Fibroblast of peridontal ligament (primary cell): ENCODE data around the gene VTCN1.
"Not testable (repeated sequence)": the region's sequence is repeated elsewhere in the genome, so short reads cannot be mapped to it uniquely, and the experiment has no call there.

Experiments
- DNase-seq: peaks from one replicate; pipeline ENCODE4 v3.0.0-alpha.2; 2010; ENCODE audit errors: extremely low read depth

Gene VTCN1

DNA sequence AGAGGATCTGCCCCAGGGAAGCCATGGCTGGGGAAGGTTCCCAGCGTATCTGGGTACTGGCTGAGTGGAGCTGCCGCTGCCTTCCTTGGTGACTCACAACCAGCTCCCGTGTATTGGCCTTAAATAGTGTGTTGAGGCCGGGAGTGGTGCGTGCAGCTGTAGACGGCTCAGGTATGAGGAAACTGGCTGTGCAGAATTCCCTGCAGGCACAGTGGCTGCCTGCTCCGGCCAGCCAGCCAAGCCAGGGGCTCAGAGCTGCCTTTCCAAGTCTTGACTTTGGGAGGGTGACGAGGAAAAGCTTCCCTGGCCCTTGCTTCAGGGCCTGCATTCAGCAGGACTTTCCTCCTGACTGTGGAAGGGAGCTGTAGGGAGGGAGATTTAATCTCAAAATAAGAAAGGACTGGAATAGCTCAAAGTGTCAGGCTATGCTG, at the start of gene VTCN1:
VTCN1 (minus strand) TSS at position 97 of the 431 bp plus-strand sequence; CDS start at position 25, 72 bp downstream.
- DNase-seq = no peak

- no peak for DNase-seq
Observed at GRCh38 chr1:117258791-117259190, 48.1 kb upstream of the VTCN1 start.

DNA sequence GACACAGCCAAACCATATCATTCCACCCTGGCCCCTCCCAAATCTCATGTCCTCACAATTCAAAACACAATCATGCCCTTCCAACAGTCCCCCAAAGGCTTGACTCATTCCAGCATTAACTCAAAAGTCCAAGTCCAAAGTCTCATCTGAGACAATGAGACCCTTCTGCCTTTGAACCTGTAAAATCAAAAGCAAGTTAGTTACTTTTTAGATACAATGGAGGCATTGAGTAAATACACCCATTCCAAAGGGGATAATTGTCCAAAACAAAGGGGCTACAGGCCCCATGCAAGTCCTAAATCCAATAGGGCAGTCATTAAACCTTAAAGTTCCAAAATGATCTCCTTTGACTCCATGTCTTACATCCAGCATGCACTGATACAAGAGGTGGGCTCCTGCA, 47.3 kb upstream of the VTCN1 start:
- not testable (repeated sequence) for DNase-seq

DNA sequence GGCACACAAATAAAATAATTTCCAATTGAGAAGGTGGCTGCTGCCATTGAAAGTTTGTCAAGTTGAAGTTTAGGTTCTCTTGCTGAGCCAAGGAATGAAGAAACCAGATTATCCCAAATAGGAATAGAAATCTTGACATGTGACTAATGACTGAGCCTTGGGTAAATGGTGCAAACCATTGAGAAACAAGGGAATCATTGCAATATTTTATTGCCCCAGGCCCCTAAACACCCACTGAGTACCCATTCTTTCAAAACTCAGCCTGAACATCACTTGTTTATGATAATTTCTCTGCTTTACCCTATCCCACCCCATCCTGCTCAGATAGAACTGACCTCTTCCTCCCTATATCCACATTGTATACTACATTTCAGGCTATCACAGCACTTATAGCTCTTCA, 46.6 kb upstream of the VTCN1 start:
- no peak for DNase-seq

GRCh38 chr1:117250061-117250606, 39.4 kb upstream of the VTCN1 start:
- DNase-seq = peak; percentile 4

GRCh38 chr1:117244971-117245370, 34.2 kb upstream of the VTCN1 start:
- DNase-seq = no peak

GRCh38 chr1:117244306-117244705, 33.6 kb upstream of the VTCN1 start:
- no peak for DNase-seq

GRCh38 chr1:117241512-117241911, 30.8 kb upstream of the VTCN1 start:
- no peak for DNase-seq

- DNase-seq = no peak
Observed at GRCh38 chr1:117240547-117240946, 29.8 kb upstream of the VTCN1 start.

DNA sequence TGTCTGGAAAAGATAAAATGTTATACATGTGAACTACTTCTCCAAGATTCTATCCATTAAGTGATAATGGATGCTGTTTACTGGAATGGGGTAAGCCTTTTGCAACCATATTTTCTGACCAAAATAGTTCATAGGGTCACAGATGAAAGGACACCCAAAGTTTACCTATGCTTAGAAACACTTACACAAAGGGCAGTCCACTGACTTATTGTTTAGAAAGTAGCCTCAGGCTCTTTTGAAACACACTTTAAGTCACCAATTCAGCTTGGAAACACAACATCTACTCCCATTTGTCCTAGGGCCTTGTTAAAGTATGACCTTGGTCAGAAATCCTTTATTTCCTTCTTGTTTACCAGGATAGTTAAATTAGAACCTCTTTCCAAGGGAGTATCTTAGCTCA, 28.7 kb upstream of the VTCN1 start:
- no peak for DNase-seq

DNA sequence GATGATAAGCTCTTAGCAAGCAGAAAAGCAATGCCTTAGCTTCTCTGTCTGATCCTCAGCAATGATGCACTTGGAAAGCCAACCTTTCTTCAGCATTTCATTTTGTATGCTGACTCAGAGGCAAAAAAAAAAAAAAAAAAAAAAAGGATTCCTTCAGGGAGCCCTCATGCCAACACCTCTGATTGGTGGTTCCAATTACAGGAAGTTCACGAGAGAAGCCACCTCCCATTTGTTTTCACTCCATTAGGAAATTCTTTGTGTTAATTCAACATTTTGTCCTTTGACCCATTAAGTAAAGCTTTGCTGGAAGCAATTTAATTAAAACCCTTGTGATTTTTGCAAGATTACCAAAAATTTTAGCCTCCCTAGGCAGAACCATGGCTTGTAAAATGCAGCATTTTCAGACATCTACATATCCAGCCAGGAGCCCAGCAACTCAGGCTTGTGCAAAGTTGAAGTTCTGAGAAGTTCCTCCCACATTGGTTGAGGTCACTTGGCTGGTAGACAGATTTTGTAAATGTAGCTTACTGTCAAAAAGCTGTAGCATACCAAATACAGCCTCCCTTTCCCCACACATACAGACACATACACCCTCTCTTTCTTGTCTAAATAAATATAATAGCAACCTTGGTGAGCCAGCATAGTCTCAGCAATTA, 27.1 kb upstream of the VTCN1 start:
- peak; percentile 8 for DNase-seq

GRCh38 chr1:117235863-117236465, 25.2 kb upstream of the VTCN1 start:
- DNase-seq = no peak

GRCh38 chr1:117232531-117232930, 21.8 kb upstream of the VTCN1 start:
- DNase-seq = no peak

DNA sequence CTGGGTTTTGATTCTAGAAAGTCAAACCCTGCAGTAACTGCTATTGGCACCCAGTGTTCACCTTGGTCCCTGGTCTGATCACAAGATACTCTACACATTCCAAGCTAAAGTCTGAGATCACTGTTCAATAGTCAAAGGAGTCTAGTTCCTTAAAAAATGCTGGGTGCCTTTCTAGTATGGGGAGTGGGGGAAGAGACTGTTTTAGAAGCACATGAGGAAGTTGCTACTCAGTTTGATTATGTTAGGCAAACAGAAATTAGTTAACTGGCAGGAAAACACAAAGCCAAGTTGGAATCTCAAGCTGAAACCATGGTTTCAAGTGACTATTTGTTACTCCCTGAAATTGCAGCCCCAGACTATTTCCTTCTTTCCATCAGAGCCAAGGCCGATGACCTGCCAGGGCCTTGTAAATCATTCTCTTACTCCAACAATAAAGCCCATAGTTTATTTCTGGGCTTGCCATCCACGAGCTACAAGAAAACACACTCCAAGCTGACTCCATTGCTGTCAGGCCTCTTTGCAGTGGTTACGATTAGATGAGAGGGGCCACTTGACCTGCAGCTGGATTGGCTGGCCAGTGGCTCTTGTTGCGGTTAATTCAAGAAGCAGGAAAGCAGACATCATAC, 21.1 kb upstream of the VTCN1 start:
- DNase-seq = no peak

- no peak for DNase-seq
Observed at GRCh38 chr1:117231312-117231711, 20.6 kb upstream of the VTCN1 start.

DNA sequence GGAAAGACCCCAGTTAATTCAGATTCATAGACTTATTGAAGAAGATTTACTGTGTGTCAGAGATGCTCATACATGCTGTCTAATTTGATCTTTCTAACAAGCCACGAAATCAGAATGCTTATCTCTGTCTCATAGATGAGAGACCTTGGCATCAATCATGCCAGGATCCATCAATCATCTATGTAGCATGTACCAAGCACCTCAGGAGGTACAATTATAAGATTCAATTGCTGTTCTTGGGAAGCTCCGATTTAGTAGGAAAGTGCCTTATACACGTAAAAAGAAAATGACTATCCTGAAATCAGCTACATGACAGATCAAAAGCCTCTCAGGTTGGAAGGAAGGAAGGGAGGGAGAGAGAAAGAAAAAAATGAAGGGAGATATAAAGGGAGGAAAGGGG, 18.5 kb upstream of the VTCN1 start:
- no peak for DNase-seq

- DNase-seq = no peak
Observed at GRCh38 chr1:117225931-117226330, 15.2 kb upstream of the VTCN1 start.

GRCh38 chr1:117216718-117217117, 6.0 kb upstream of the VTCN1 start:
- no peak for DNase-seq

DNA sequence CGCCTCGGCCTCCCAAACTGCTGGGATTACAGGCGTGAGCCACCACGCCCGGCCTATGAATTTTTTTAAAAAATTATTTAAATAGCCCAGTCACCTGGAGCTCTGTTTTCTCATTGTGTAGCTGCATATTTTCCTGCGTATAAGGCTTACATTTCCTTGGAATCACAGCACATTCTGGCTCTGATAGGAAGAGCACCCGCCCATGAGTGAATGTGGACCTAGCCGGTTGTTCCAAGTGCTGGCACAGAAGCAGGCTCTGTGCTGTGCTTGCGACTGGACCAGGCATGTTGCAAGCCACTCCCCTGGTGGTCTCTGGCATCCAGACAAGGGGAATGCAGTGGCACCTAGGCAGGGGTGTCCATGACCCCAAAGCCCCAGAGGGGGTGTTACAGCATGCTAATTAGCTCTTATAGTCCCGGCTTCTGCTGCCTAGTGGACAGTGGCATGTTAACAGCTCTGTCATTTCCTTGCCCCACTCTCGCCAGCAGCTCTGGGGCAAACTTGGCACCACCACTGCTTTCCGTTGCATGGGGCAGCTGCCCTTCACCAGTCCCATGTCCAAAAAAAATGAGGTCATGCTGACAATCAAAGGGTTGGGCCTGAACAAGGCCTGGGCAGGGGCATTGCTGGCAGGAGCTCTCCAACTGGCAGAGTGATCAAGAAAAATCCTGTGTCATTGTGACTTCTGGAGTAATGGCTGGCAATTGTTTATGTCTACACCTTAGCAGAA, 5.2 kb upstream of the VTCN1 start:
- no peak for DNase-seq

- no peak for DNase-seq
Observed at GRCh38 chr1:117215019-117215418, 4.3 kb upstream of the VTCN1 start.

GRCh38 chr1:117213046-117213445, 2.3 kb upstream of the VTCN1 start:
- DNase-seq = no peak

DNA sequence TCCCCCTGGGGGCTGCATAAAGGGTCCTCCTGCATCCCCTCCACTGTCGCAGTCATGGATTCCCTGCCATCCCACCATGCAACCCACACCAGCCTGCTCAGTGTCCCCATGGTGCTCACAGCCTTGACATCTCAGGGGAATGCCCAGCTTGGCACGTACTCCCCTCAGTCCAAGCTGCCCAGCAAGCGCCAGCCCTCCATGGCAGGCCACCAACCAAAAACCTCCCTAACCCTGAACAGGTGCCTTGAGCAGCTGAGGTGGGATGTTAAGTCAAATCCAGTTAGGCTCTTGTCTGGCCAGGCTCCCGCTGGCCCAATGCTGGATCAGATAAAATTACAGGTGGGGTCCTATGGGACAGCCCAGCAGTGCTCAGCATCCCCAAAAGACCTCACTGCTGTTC, 341 bp downstream of the VTCN1 start:
- DNase-seq = no peak
